GM23248 (cell line): ENCODE data around the gene CA12.

ENCODE experiments used
- EZH2 ChIP-seq: fragments of 200-600 bp; sonication (generic); IDR thresholded peaks from 2 replicates; pipeline ENCODE4 v1.6.1; 2018; ENCODE audit warnings: antibody characterized with exemption, mild to moderate bottlenecking; ENCODE audit not compliant: insufficient read depth, poor library complexity, severe bottlenecking
- EZH2phosphoT487 ChIP-seq: fragments of 200-600 bp; sonication (generic); IDR thresholded peaks from 2 replicates; pipeline ENCODE4 v1.6.1; 2018; ENCODE audit warnings: antibody characterized with exemption, moderate library complexity, mild to moderate bottlenecking, low read depth; ENCODE audit not compliant: insufficient read depth

GRCh38 chr15:63395730-63396151 is 14.1 kb upstream of the CA12 start:
- no peak for TF ChIP-seq EZH2
- no peak for TF ChIP-seq EZH2phosphoT487
